K562 (cell line): Measurements from ENCODE around the gene FBXO4. TPM values are rescaled to one million over a fixed set of nuclear protein-coding genes. Genes with fewer than 3 reads are reported as not detected.

Source experiments
- ATAC-seq: fragments of 200-7000 bp; cut with Tn5 transposase; 3 replicates; pipeline ENCODE4 v1.9.1; 2020; ENCODE audit warnings: moderate library complexity
- BruUV-seq: library from RNA; stranded (reverse); fragments of 400-500 nt; replicated peaks from 2 replicates; lab custom pipeline; 2021; lab: Mats Ljungman, UMichigan
- CTCF ChIA-PET: fragments of 300-600 bp; formaldehyde crosslinking; extraction: SDS; loops from one replicate; lab custom pipeline; 2021; ENCODE audit warnings: low intra/inter-chr PET ratio; lab: Yijun Ruan, JAX
- POLR2A ChIA-PET: fragments of 300-600, 350-650 bp; sonication (Branson Sonifier 250); formaldehyde crosslinking; extraction: SDS; loops from one replicate; lab custom pipeline; 2021; ENCODE audit warnings: antibody characterized with exemption, inconsistent platforms; lab: Yijun Ruan, JAX
- DNase-seq, 4 experiments: peaks; one replicate each; pipeline versions ENCODE4 v3.0.0 to v3.0.0-alpha.2; 2011 to 2018; ENCODE audit warnings: low spot score in 3 of 4, mixed read lengths in 3 of 4; ENCODE audit errors: extremely low read depth in 1 of 4
- FAIRE-seq: peaks from 2 replicates; lab custom pipeline; 2011; peaks lifted over from hg19 to GRCh38; lab: Jason Lieb, UNC
- H2AFZ ChIP-seq: 2 replicates; pipeline ENCODE4 v1.6.0; 2011; ENCODE audit warnings: low read depth, low read length, control low read depth, inconsistent platforms
- H3K27ac ChIP-seq: fragments of 200-600 bp; 3 replicates; pipeline ENCODE4 v1.8.0; 2011; ENCODE audit warnings: low read depth, mild to moderate bottlenecking, control low read depth, inconsistent platforms, low read length, moderate library complexity, mixed read lengths; ENCODE audit errors: extremely low read depth
- H3K27me3 ChIP-seq, 2 experiments: fragments of 300-600 bp in 1 of 2; 2 replicates in 1 of 2; 3 replicates in 1 of 2; pipeline versions ENCODE4 v1.6.0 to v1.8.0; 2011; ENCODE audit warnings: inconsistent platforms in 2 of 2, low read length in 2 of 2, mild to moderate bottlenecking in 1 of 2, mixed read lengths in 1 of 2, moderate library complexity in 1 of 2; ENCODE audit not compliant: control insufficient read depth in 2 of 2, insufficient read depth in 2 of 2
- H3K36me3 ChIP-seq: fragments of 300-600 bp; 3 replicates; pipeline ENCODE4 v1.8.0; 2011; ENCODE audit warnings: mild to moderate bottlenecking, low read length, inconsistent platforms; ENCODE audit not compliant: control insufficient read depth, insufficient read depth
- H3K4me1 ChIP-seq, 2 experiments: fragments of 200-600 bp in 1 of 2; replicated peaks in 1 of 2; 2 replicates in 1 of 2; 3 replicates in 1 of 2; pipeline versions ENCODE4 v1.5.1 to v1.8.0; 2011; ENCODE audit warnings: inconsistent platforms in 2 of 2, low read length in 2 of 2, mild to moderate bottlenecking in 1 of 2, mixed read lengths in 1 of 2, moderate library complexity in 1 of 2; ENCODE audit not compliant: control insufficient read depth in 2 of 2, insufficient read depth in 2 of 2
- H3K4me2 ChIP-seq: 2 replicates; pipeline ENCODE4 v1.6.1; 2011; ENCODE audit warnings: low read length, control low read depth, inconsistent platforms, mixed read lengths; ENCODE audit not compliant: insufficient read depth
- H3K4me3 ChIP-seq: fragments of 200-600 bp; sonication (generic), shearing (Covaris generic); 2 replicates; pipeline ENCODE4 v1.5.1; 2016; ENCODE audit warnings: control low read depth, inconsistent platforms
- H3K79me2 ChIP-seq: fragments of 200-600 bp; 3 replicates; pipeline ENCODE4 v1.8.0; 2011; ENCODE audit warnings: low read length, inconsistent platforms; ENCODE audit not compliant: control insufficient read depth, insufficient read depth
- H3K9ac ChIP-seq, 2 experiments: 2 replicates each; pipeline versions ENCODE4 v1.6.0 to v1.6.1; 2011; ENCODE audit warnings: low read depth in 2 of 2, low read length in 2 of 2, control low read depth in 1 of 2, inconsistent platforms in 1 of 2, mild to moderate bottlenecking in 1 of 2, mixed read lengths in 1 of 2; ENCODE audit not compliant: insufficient read depth in 1 of 2
- H3K9me1 ChIP-seq: one replicate; pipeline ENCODE4 v1.6.0; 2011; ENCODE audit warnings: inconsistent platforms, mild to moderate bottlenecking, low read length, moderate library complexity; ENCODE audit not compliant: control insufficient read depth, insufficient read depth
- H3K9me3 ChIP-seq: replicated peaks from 2 replicates; pipeline ENCODE4 v1.5.1; 2011; ENCODE audit warnings: low read depth, low read length, inconsistent platforms; ENCODE audit not compliant: control insufficient read depth, insufficient read depth
- H4K20me1 ChIP-seq: replicated peaks from 2 replicates; pipeline ENCODE4 v1.6.1; 2011; ENCODE audit warnings: low read length, inconsistent platforms, mixed read lengths; ENCODE audit not compliant: control insufficient read depth, insufficient read depth
- DDX20 ChIP-seq: fragments of 450-650 bp; IDR thresholded peaks from 2 replicates; pipeline ENCODE4 v1.6.1; 2016; ENCODE audit warnings: missing genetic modification characterization, low read depth, mild to moderate bottlenecking, missing compliant biosample characterization, moderate library complexity
- DMBX1 ChIP-seq: fragments of 250-450 bp; sonication (Bioruptor Pico); IDR thresholded peaks from 2 replicates; pipeline ENCODE4 v1.8.0; 2022; ENCODE audit warnings: inconsistent platforms, mild to moderate bottlenecking, moderate library complexity, borderline replicate concordance
- ELF2 ChIP-seq: fragments of 250-450 bp; sonication (Bioruptor Pico); IDR thresholded peaks from 2 replicates; pipeline ENCODE4 v1.5.0; 2021; ENCODE audit warnings: mild to moderate bottlenecking
- FOS ChIP-seq: IDR thresholded peaks from 3 replicates; pipeline ENCODE4 v1.6.1; 2011; ENCODE audit not compliant: insufficient read length; ENCODE audit errors: extremely low read depth
- FOSL1 ChIP-seq: fragments of 200-800 bp; sonication (Bioruptor generic); conservative IDR thresholded peaks from 2 replicates; pipeline ENCODE4 v1.6.1; 2016; ENCODE audit warnings: missing genetic modification characterization, missing compliant biosample characterization
- HDAC6 ChIP-seq: IDR thresholded peaks from 2 replicates; pipeline ENCODE4 v1.6.1; 2012; ENCODE audit warnings: low read depth, mild to moderate bottlenecking, control low read depth, inconsistent platforms, low read length, moderate library complexity
- MBD2 ChIP-seq: sonication (generic); IDR thresholded peaks from 2 replicates; pipeline ENCODE4 v1.6.1; 2016; ENCODE audit warnings: low read depth, borderline replicate concordance
- MTA3 ChIP-seq: fragments of 450-650 bp; formaldehyde crosslinking; IDR thresholded peaks from 2 replicates; pipeline ENCODE4 v1.6.1; 2017; ENCODE audit warnings: mild to moderate bottlenecking, borderline replicate concordance
- MYNN ChIP-seq, 2 experiments: sonication (generic); formaldehyde crosslinking in 1 of 2; IDR thresholded peaks; 2 replicates each; pipeline versions ENCODE4 v1.5.0 to v1.6.1; 2016 to 2020; ENCODE audit warnings: antibody characterized with exemption in 1 of 2, missing genetic modification reagents in 1 of 2
- NCOA4 ChIP-seq: fragments of 450-650 bp; IDR thresholded peaks from 2 replicates; pipeline ENCODE4 v1.6.1; 2018; ENCODE audit warnings: mild to moderate bottlenecking; ENCODE audit not compliant: partially characterized antibody
- NONO ChIP-seq, 2 experiments: fragments of 200-400 bp in 1 of 2; fragments of 450-650 bp in 1 of 2; formaldehyde crosslinking in 1 of 2; IDR thresholded peaks; 2 replicates each; pipeline ENCODE4 v1.6.1; 2017; ENCODE audit warnings: low read depth in 2 of 2, mild to moderate bottlenecking in 2 of 2, moderate library complexity in 2 of 2, low read length in 1 of 2
- NR1H2 ChIP-seq: sonication (generic); formaldehyde crosslinking; IDR thresholded peaks from 2 replicates; pipeline ENCODE4 v1.4.0; 2020; ENCODE audit warnings: mild to moderate bottlenecking, missing genetic modification reagents
- RFX1 ChIP-seq: fragments of 450-650 bp; IDR thresholded peaks from 2 replicates; pipeline ENCODE4 v1.6.1; 2016; ENCODE audit warnings: mild to moderate bottlenecking, moderate library complexity
- RNF2 ChIP-seq: sonication (generic); IDR thresholded peaks from 2 replicates; pipeline ENCODE4 v1.6.1; 2016
- SOX6 ChIP-seq: fragments of 450-650 bp; IDR thresholded peaks from 2 replicates; pipeline ENCODE4 v1.6.1; 2014; ENCODE audit warnings: mild to moderate bottlenecking
- STAT5B ChIP-seq: fragments of 250-450 bp; sonication (Bioruptor Pico); IDR thresholded peaks from 2 replicates; pipeline ENCODE4 v1.8.0; 2021; ENCODE audit warnings: mild to moderate bottlenecking, inconsistent platforms
- ZNF41 ChIP-seq: fragments of 250-450 bp; sonication (Bioruptor Pico); conservative IDR thresholded peaks from 2 replicates; pipeline ENCODE4 v1.4.0; 2020; ENCODE audit warnings: mild to moderate bottlenecking
- WGBS: fragments of 100-300 bp; shearing (Covaris generic); methylation state at CpG from one replicate; pipeline ENCODE4 v1.1.6; 2016; ENCODE audit warnings: low coverage, mixed read lengths; ENCODE audit not compliant: insufficient coverage; ENCODE audit errors: missing lambda C conversion rate; 5-methylcytosine and 5-hydroxymethylcytosine counted together
- in situ Hi-C: fragments of 300-500 bp; cut with MboI; formaldehyde crosslinking; loops from 4 replicates; pipeline ENCODE4 v1.15.0; 2018; ENCODE audit warnings: inconsistent platforms, mixed read lengths
- intact Hi-C: fragments of 100-400 bp; cut with micrococcal nuclease; formaldehyde crosslinking; loops from 2 replicates; pipeline ENCODE4 v1.14.2; 2022
- polyA plus RNA-seq, 8 experiments: library from polyadenylated mRNA; depleted of rRNA in 4 of 8; stranded (reverse) in 5 of 8; unstranded in 3 of 8; fragments of >200 nt; fragmentation: Nextera tagmentation in 2 of 8; fragmentation: Illumina TruSeq in 1 of 8; extraction: Ambion mirVana in 2 of 8; extraction: Trizol in 1 of 8; gene quantifications; 2 replicates each; pipeline versions ENCODE4 v1.2.1 to v1.2.3, GENCODE V29; 2011 to 2014; ENCODE audit warnings: inconsistent platforms in 1 of 8, missing spikeins in 1 of 8
- total RNA-seq, 7 experiments: library from RNA; depleted of rRNA in 6 of 7; stranded (reverse); fragments of >200 nt in 6 of 7; fragmentation: Illumina TruSeq in 2 of 7; extraction: Trizol in 2 of 7; gene quantifications; 2 replicates each; pipeline versions ENCODE4 v1.2.1 to v1.2.3, GENCODE V29; 2011 to 2021; ENCODE audit warnings: low replicate concordance in 1 of 7
- TF ChIP-seq, protein P1 (sequence below): sonication (generic); formaldehyde crosslinking; IDR thresholded peaks from 2 replicates; pipeline ENCODE4 v1.8.0; 2022; ENCODE audit warnings: mild to moderate bottlenecking, missing genetic modification reagents, borderline replicate concordance
- TF ChIP-seq, protein P2 (sequence below): sonication (generic); formaldehyde crosslinking; IDR thresholded peaks from 2 replicates; pipeline ENCODE4 v1.8.1; 2023; ENCODE audit warnings: mild to moderate bottlenecking, missing genetic modification reagents
- TF ChIP-seq, protein P3 (sequence below): fragments of 250-450 bp; sonication (Bioruptor Pico); IDR thresholded peaks from 2 replicates; pipeline ENCODE4 v1.5.0; 2021

FBXO4 gene
- total and polyA plus RNA-seq, 9 of the 15 experiments (the other 6 are each of a cell fraction or from before 2014, with no cell fraction given): 5.9 to 33.4 (median 19.6) TPM

DNA sequence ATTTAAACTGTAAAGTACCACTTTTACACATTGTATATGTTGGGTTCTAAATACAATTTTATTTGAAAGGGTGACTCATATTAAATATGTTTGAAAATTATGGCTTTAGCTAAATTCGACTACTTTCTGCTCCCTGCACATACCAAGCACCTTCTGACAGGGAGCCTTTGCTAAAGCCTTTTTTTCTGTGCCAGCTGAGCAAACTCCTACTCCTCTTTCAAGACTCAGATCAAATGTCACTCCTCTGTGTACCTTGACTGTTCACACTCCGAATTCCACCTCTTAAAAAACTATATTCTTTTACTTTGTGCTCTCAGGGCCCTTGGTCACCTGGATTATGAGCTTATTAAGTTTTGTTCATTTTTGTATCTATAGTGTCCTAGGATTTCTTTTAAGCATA, 48.4 kb upstream of the FBXO4 start (continued):
- TF ChIP-seq HDAC6 (no peak), MBD2 (no peak), DMBX1 (CRISPR knock-in tag) (no peak), MYNN (IDR thresholded peaks at IDR 0.05) (no peak), MYNN (CRISPR knock-in tag; IDR thresholded peaks at IDR 0.05) (no peak), RFX1 (no peak), SOX6 (no peak), NR1H2 (CRISPR knock-in tag) (no peak)
- TF ChIP-seq, protein P1, sequence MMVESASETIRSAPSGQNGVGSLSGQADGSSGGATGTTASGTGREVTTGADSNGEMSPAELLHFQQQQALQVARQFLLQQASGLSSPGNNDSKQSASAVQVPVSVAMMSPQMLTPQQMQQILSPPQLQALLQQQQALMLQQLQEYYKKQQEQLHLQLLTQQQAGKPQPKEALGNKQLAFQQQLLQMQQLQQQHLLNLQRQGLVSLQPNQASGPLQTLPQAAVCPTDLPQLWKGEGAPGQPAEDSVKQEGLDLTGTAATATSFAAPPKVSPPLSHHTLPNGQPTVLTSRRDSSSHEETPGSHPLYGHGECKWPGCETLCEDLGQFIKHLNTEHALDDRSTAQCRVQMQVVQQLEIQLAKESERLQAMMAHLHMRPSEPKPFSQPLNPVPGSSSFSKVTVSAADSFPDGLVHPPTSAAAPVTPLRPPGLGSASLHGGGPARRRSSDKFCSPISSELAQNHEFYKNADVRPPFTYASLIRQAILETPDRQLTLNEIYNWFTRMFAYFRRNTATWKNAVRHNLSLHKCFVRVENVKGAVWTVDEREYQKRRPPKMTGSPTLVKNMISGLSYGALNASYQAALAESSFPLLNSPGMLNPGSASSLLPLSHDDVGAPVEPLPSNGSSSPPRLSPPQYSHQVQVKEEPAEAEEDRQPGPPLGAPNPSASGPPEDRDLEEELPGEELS (CRISPR knock-in tag): no peak

DNA sequence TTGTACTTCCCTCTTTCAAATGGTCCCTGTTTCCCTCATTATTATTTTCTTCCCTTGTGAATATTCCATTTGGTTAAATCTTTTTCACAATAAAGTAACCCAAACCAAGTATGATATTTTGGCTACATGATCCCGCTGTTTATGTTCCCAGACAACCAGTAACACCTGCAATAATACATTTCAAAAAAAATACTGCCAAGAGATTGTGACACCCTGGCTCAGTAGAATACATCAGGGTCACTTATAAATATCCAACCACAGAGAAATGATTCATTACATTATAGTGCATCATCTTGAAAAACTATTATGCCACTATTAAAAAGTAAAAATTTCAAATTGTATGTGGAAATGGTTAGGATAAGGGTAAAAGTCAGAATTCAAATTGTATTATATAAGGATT, 47.7 kb upstream of the FBXO4 start:
- BruUV-seq: no TSS peak

More for the DNA sequence above, 47.7 kb upstream of the FBXO4 start:
- intact Hi-C loops (no loop called here), in situ Hi-C loops (no loop called here)
- no peak overlapping the region for H3K4me3 ChIP-seq
- ChIA-PET CTCF (no interaction called here), POLR2A (interaction anchor here (1.7 kb wide), 1 partner anchor 26 kb away, joined by 7 read pairs; the partner anchor contains the start of gene RIMOC1)
- no peak overlapping the region for H3K4me2 ChIP-seq
- WGBS: 57% methylated on average over 1 of the region's 1 CpG
- H3K9me3 ChIP-seq: no peaks in the 10 kb centered on the region
- DNase-seq: no peak
- H4K20me1 ChIP-seq: no peaks in the 10 kb centered on the region
- no peaks in the 10 kb centered on the region for H3K27me3 ChIP-seq
- no peak for FAIRE-seq
- H3K27ac ChIP-seq: no peak overlapping the region
- no peaks in the 10 kb centered on the region for H3K79me2 ChIP-seq
- H2AFZ ChIP-seq: no peak overlapping the region
- TF ChIP-seq NCOA4: no peak
- TF ChIP-seq FOS: no peak
- no peak for TF ChIP-seq STAT5B (CRISPR knock-in tag)
- no peak for TF ChIP-seq ELF2 (CRISPR knock-in tag)
- TF ChIP-seq, protein P2, sequence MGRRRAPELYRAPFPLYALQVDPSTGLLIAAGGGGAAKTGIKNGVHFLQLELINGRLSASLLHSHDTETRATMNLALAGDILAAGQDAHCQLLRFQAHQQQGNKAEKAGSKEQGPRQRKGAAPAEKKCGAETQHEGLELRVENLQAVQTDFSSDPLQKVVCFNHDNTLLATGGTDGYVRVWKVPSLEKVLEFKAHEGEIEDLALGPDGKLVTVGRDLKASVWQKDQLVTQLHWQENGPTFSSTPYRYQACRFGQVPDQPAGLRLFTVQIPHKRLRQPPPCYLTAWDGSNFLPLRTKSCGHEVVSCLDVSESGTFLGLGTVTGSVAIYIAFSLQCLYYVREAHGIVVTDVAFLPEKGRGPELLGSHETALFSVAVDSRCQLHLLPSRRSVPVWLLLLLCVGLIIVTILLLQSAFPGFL (CRISPR knock-in tag): no peak
- TF ChIP-seq DDX20 (tag): no peak
- no peak for TF ChIP-seq FOSL1 (tag)
- TF ChIP-seq RNF2: no peak
- no peak for TF ChIP-seq MTA3
- no peak for TF ChIP-seq ZNF41 (CRISPR knock-in tag)
- TF ChIP-seq NONO (IDR thresholded peaks at IDR 0.05; ENCODE audit: low read depth in 2 of 2, low read length in 1 of 2): no peak
- TF ChIP-seq, protein P3, sequence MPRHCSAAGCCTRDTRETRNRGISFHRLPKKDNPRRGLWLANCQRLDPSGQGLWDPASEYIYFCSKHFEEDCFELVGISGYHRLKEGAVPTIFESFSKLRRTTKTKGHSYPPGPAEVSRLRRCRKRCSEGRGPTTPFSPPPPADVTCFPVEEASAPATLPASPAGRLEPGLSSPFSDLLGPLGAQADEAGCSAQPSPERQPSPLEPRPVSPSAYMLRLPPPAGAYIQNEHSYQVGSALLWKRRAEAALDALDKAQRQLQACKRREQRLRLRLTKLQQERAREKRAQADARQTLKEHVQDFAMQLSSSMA (CRISPR knock-in tag): no peak
- peaks cover 0 to 6% of the 10 kb centered on the region in 2 experiments; a peak in 1 of 5 replicates for H3K4me1 ChIP-seq
- no peak for ATAC-seq
- no peaks in the 10 kb centered on the region for H3K36me3 ChIP-seq
- no peak overlapping the region for H3K9ac ChIP-seq
- H3K9me1 ChIP-seq: no peaks in the 10 kb centered on the region
